GM23338 (cell line): ENCODE results near the gene MAP4K1. TPM values are rescaled to one million over a fixed set of nuclear protein-coding genes. Genes with fewer than 3 reads are reported as not detected.

Experiments used
- ATAC-seq: fragments of 200-7000 bp; cut with Tn5 transposase; 3 replicates; pipeline ENCODE4 v1.9.1; 2020
- DNase-seq: peaks from one replicate; pipeline ENCODE4 v3.0.0-alpha.2; 2015; ENCODE audit warnings: low spot score
- H2AFZ ChIP-seq: fragments of 200-600 bp; sonication (generic); 2 replicates; pipeline ENCODE4 v1.8.0; 2016; ENCODE audit warnings: antibody characterized with exemption, mild to moderate bottlenecking, moderate library complexity
- H3F3A ChIP-seq: fragments of 200-600 bp; sonication (generic); replicated peaks from 2 replicates; pipeline ENCODE4 v1.8.0; 2017; ENCODE audit warnings: antibody characterized with exemption, mixed run types, low read depth
- H3K27ac ChIP-seq: fragments of 200-600 bp; sonication (generic); 2 replicates; pipeline ENCODE4 v1.6.1; 2016; ENCODE audit warnings: low read depth
- H3K27me3 ChIP-seq: fragments of 200-600 bp; sonication (generic); 2 replicates; pipeline ENCODE4 v1.8.0; 2016; ENCODE audit warnings: mild to moderate bottlenecking, mixed run types, moderate library complexity; ENCODE audit not compliant: insufficient read depth
- H3K36me3 ChIP-seq: fragments of 200-600 bp; sonication (generic); 2 replicates; pipeline ENCODE4 v1.8.0; 2016; ENCODE audit warnings: mild to moderate bottlenecking; ENCODE audit not compliant: insufficient read depth
- H3K4me1 ChIP-seq: fragments of 200-600 bp; sonication (generic); 2 replicates; pipeline ENCODE4 v1.8.0; 2016; ENCODE audit warnings: mild to moderate bottlenecking, moderate library complexity; ENCODE audit not compliant: insufficient read depth
- H3K4me2 ChIP-seq: fragments of 200-600 bp; sonication (generic); 2 replicates; pipeline ENCODE4 v1.7.1; 2017; ENCODE audit warnings: mixed run types
- H3K4me3 ChIP-seq: fragments of 200-600 bp; sonication (generic); 2 replicates; pipeline ENCODE4 v1.6.1; 2016; ENCODE audit warnings: mixed run types
- H3K79me2 ChIP-seq: fragments of 200-600 bp; sonication (generic); replicated peaks from 2 replicates; pipeline ENCODE4 v1.8.0; 2017; ENCODE audit warnings: mild to moderate bottlenecking; ENCODE audit not compliant: insufficient read depth
- H3K9me2 ChIP-seq: fragments of 200-600 bp; sonication (generic); 2 replicates; pipeline ENCODE4 v1.8.0; 2017; ENCODE audit not compliant: insufficient read depth
- H4K20me1 ChIP-seq: fragments of 200-600 bp; sonication (generic); replicated peaks from 2 replicates; pipeline ENCODE4 v1.8.0; 2017; ENCODE audit warnings: mild to moderate bottlenecking; ENCODE audit not compliant: insufficient read depth
- H3K27ac Mint-ChIP-seq: 2 replicates; pipeline ENCODE4 v1.8.0; 2020; ENCODE audit warnings: inconsistent platforms, mild to moderate bottlenecking, moderate library complexity, mixed read lengths
- H3K27me3 Mint-ChIP-seq: 3 replicates; pipeline ENCODE4 v1.8.0; 2022; ENCODE audit warnings: low read depth, mild to moderate bottlenecking, moderate library complexity, mixed read lengths, inconsistent platforms; ENCODE audit not compliant: insufficient read depth, poor library complexity
- H3K36me3 Mint-ChIP-seq: 3 replicates; pipeline ENCODE4 v1.8.0; 2021; ENCODE audit warnings: low read depth, mild to moderate bottlenecking, inconsistent platforms, moderate library complexity, mixed read lengths
- H3K4me1 Mint-ChIP-seq: 3 replicates; pipeline ENCODE4 v1.8.0; 2020; ENCODE audit warnings: mild to moderate bottlenecking, inconsistent platforms, mixed read lengths
- H3K4me3 Mint-ChIP-seq: 3 replicates; pipeline ENCODE4 v1.8.0; 2021; ENCODE audit warnings: moderate library complexity, mild to moderate bottlenecking, inconsistent platforms, mixed read lengths
- H3K9me3 Mint-ChIP-seq: 3 replicates; pipeline ENCODE4 v1.8.0; 2020; ENCODE audit warnings: moderate library complexity, mild to moderate bottlenecking, inconsistent platforms, mixed read lengths
- EZH2phosphoT487 ChIP-seq: fragments of 200-600 bp; sonication (generic); IDR thresholded peaks from one replicate; pipeline ENCODE4 v1.8.1; 2018; ENCODE audit warnings: antibody characterized with exemption; ENCODE audit not compliant: unreplicated experiment
- REST ChIP-seq: IDR thresholded peaks from one replicate; pipeline ENCODE4 v1.6.1; 2018; ENCODE audit warnings: antibody characterized with exemption; ENCODE audit not compliant: unreplicated experiment
- ZNF114 ChIP-seq: fragments of 250-450 bp; sonication (Bioruptor Pico); IDR thresholded peaks from 2 replicates; pipeline ENCODE4 v1.5.0; 2020; ENCODE audit warnings: mild to moderate bottlenecking, moderate library complexity
- polyA plus RNA-seq: library from polyadenylated mRNA; unstranded; fragments of >200 nt; fragmentation: Nextera tagmentation; extraction: Ambion mirVana; gene quantifications from 2 replicates; pipeline ENCODE4 v1.2.1, GENCODE V29; 2016
- total RNA-seq: library from RNA; depleted of rRNA; stranded (reverse); fragments of >200 nt; shearing (Covaris generic); gene quantifications from 2 replicates; pipeline ENCODE4 v1.2.3, GENCODE V29; 2014
- TF ChIP-seq, protein P1 (sequence below): fragments of 250-450 bp; sonication (Bioruptor Pico); IDR thresholded peaks from 2 replicates; pipeline ENCODE4 v1.5.0; 2020; ENCODE audit warnings: mild to moderate bottlenecking, moderate library complexity

The MAP4K1 gene
- total and polyA plus RNA-seq, 2 experiments from 2014 or later, result 7.7 to 44.6 TPM

GRCh38 chr19:38561658-38562057 is 56.1 kb downstream of the MAP4K1 start (continued):
- TF ChIP-seq, protein P1, sequence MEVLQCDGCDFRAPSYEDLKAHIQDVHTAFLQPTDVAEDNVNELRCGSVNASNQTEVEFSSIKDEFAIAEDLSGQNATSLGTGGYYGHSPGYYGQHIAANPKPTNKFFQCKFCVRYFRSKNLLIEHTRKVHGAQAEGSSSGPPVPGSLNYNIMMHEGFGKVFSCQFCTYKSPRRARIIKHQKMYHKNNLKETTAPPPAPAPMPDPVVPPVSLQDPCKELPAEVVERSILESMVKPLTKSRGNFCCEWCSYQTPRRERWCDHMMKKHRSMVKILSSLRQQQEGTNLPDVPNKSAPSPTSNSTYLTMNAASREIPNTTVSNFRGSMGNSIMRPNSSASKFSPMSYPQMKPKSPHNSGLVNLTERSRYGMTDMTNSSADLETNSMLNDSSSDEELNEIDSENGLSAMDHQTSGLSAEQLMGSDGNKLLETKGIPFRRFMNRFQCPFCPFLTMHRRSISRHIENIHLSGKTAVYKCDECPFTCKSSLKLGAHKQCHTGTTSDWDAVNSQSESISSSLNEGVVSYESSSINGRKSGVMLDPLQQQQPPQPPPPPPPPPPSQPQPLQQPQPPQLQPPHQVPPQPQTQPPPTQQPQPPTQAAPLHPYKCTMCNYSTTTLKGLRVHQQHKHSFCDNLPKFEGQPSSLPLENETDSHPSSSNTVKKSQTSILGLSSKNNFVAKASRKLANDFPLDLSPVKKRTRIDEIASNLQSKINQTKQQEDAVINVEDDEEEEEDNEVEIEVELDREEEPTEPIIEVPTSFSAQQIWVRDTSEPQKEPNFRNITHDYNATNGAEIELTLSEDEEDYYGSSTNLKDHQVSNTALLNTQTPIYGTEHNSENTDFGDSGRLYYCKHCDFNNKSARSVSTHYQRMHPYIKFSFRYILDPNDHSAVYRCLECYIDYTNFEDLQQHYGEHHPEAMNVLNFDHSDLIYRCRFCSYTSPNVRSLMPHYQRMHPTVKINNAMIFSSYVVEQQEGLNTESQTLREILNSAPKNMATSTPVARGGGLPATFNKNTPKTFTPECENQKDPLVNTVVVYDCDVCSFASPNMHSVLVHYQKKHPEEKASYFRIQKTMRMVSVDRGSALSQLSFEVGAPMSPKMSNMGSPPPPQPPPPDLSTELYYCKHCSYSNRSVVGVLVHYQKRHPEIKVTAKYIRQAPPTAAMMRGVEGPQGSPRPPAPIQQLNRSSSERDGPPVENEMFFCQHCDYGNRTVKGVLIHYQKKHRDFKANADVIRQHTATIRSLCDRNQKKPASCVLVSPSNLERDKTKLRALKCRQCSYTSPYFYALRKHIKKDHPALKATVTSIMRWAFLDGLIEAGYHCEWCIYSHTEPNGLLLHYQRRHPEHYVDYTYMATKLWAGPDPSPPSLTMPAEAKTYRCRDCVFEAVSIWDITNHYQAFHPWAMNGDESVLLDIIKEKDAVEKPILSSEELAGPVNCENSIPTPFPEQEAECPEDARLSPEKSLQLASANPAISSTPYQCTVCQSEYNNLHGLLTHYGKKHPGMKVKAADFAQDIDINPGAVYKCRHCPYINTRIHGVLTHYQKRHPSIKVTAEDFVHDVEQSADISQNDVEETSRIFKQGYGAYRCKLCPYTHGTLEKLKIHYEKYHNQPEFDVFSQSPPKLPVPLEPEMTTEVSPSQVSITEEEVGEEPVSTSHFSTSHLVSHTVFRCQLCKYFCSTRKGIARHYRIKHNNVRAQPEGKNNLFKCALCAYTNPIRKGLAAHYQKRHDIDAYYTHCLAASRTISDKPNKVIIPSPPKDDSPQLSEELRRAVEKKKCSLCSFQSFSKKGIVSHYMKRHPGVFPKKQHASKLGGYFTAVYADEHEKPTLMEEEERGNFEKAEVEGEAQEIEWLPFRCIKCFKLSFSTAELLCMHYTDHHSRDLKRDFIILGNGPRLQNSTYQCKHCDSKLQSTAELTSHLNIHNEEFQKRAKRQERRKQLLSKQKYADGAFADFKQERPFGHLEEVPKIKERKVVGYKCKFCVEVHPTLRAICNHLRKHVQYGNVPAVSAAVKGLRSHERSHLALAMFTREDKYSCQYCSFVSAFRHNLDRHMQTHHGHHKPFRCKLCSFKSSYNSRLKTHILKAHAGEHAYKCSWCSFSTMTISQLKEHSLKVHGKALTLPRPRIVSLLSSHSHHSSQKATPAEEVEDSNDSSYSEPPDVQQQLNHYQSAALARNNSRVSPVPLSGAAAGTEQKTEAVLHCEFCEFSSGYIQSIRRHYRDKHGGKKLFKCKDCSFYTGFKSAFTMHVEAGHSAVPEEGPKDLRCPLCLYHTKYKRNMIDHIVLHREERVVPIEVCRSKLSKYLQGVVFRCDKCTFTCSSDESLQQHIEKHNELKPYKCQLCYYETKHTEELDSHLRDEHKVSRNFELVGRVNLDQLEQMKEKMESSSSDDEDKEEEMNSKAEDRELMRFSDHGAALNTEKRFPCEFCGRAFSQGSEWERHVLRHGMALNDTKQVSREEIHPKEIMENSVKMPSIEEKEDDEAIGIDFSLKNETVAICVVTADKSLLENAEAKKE, result no peak
- TF ChIP-seq EZH2phosphoT487 (no peak), ZNF114 (CRISPR knock-in tag) (no peak)

DNA sequence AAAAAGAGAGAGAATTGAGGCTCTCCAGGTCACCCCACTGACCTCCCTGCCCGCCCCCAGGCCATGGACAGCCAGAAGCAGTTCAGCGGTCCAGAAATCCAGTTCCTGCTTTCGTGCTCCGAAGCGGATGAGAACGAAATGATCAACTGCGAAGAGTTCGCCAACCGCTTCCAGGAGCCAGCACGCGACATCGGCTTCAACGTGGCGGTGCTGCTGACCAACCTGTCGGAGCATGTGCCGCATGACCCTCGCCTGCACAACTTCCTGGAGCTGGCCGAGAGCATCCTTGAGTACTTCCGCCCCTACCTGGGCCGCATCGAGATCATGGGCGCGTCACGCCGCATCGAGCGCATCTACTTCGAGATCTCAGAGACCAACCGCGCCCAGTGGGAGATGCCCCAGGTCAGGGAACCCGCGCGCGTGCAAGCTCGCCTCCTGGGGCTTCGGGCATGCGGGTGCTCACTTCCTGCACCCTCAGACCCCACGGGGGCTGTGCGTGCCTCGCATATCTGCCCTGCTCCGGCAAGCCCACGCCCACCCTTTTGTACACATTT is 56.6 kb downstream of the MAP4K1 start:
- Histone ChIP-seq H3K9me2 (no peaks in the 10 kb centered on the region), H4K20me1 (no peaks in the 10 kb centered on the region; the same call in 1 of the 2 replicates), H2AFZ (no peak overlapping the region), H3K4me1 (no peaks in the 10 kb centered on the region), H3K27me3 (peaks cover 15% of the 10 kb centered on the region; the same call in 1 of the 2 replicates), H3F3A (peaks cover 2% of the 10 kb centered on the region; the same call in 1 of the 2 replicates), H3K79me2 (no peaks in the 10 kb centered on the region), H3K27ac (no peak overlapping the region), H3K4me3 (no peak overlapping the region), H3K4me2 (no peak overlapping the region), H3K36me3 (no peaks in the 10 kb centered on the region; the same call in 1 of the 2 replicates)
- ATAC-seq, result no peak
- Mint-ChIP-seq H3K27ac (no peak overlapping the region), H3K27me3 (peaks cover 16% of the 10 kb centered on the region), H3K9me3 (no peaks in the 10 kb centered on the region; the same call in 2 of the 3 replicates), H3K36me3 (peaks cover 42% of the 10 kb centered on the region), H3K4me1 (no peaks in the 10 kb centered on the region), H3K4me3 (no peak overlapping the region)
- no peak for DNase-seq
- TF ChIP-seq, protein P1, result no peak
- TF ChIP-seq REST, result no peak
- TF ChIP-seq EZH2phosphoT487, result no peak
- no peak for TF ChIP-seq ZNF114 (CRISPR knock-in tag)
